Right cardiac atrium (tissue), 5 donors: ENCODE data around the gene ARHGAP24. TPM values are rescaled to one million over a fixed set of nuclear protein-coding genes. Genes with fewer than 3 reads are reported as not detected.

Source experiments
- ATAC-seq, 2 donors: fragments of 200-7000 bp; cut with Tn5 transposase; one replicate each; pipeline versions ENCODE4 v1.8.0 to v1.9.1; 2020; ENCODE audit warnings: moderate library complexity in 2 of 2, mild to moderate bottlenecking in 1 of 2
- DNase-seq, 3 donors: peaks; one replicate each; pipeline ENCODE4 v3.0.0-alpha.2; 2020
- H3K27ac ChIP-seq: one replicate; pipeline ENCODE4 v1.5.1; 2013; ENCODE audit warnings: mild to moderate bottlenecking, low read length, control low read depth, moderate library complexity
- H3K27me3 ChIP-seq: one replicate; pipeline ENCODE4 v1.6.1; 2013; ENCODE audit not compliant: control insufficient read depth, insufficient read depth
- H3K4me1 ChIP-seq: one replicate; pipeline ENCODE4 v1.6.1; 2013; ENCODE audit warnings: low read length; ENCODE audit not compliant: control insufficient read depth, insufficient read depth
- H3K4me3 ChIP-seq: one replicate; pipeline ENCODE4 v1.5.1; 2013; ENCODE audit warnings: low read length, control low read depth
- H3K9me3 ChIP-seq: one replicate; pipeline ENCODE4 v1.6.1; 2013; ENCODE audit warnings: low read length; ENCODE audit not compliant: control insufficient read depth
- WGBS: extraction: QIAGEN DNeasy Blood & Tissue Kit; methylation state at CpG from one replicate; pipeline ENCODE4 v1.1.7; 2013; 5-methylcytosine and 5-hydroxymethylcytosine counted together
- intact Hi-C, 4 donors: fragments of 100-400 bp; cut with DNase I; formaldehyde crosslinking; loops; one replicate each; pipeline versions ENCODE4 v1.11.0 to v1.14.0; 2022 to 2023
- long read RNA-seq, 4 donors: library from polyadenylated mRNA; unstranded; transcript quantifications; one replicate each; pipeline ENCODE4 v2.0.0, GENCODE V29; 2020 to 2021
- polyA plus RNA-seq: library from polyadenylated mRNA; stranded (reverse); fragments of 200-250 nt; gene quantifications from one replicate; pipeline ENCODE4 v1.2.3, GENCODE V29; 2013
- total RNA-seq, 4 donors: library from RNA; stranded (reverse); fragmentation: NEBNext Ultra II Directional; extraction: Animal tissue kit (Norgen Biotek cat#: 25700); gene quantifications; one replicate each; pipeline ENCODE4 v1.2.1, GENCODE V29; 2021
- donor health status: healthy with polysubstance abuse.
- donor health status: DM: no; HTN: yes; CAD: no.
- donor health status: DM: no; HTN: no; CAD: no.
- donor health status: DM: no; HTN: yes; CAD: no; lungs with severe emphysema.
- donor health status: DM: yes; HTN: yes; CAD: no.

ARHGAP24 gene
- total RNA-seq: 10 to 100 TPM; 36.5 to 49.3 (median 39.3) TPM
- polyA plus RNA-seq: 16.7 TPM
- long read RNA-seq, donor 1, partial matches to known transcripts: 5 of 11 reads
- long read RNA-seq, donor 1, other reads (novel, unspliced or antisense): 3 of 11 reads
- long read RNA-seq, donor 2, partial matches to known transcripts: 0 of 4 reads
- long read RNA-seq, donor 2, other reads (novel, unspliced or antisense): 2 of 4 reads
- long read RNA-seq, donor 3, transcript ARHGAP24-202 (8 exons, 2,740 nt): major isoform, 24 of 46 reads
- long read RNA-seq, donor 3, partial matches to known transcripts: 15 of 46 reads
- long read RNA-seq, donor 3, other reads (novel, unspliced or antisense): 6 of 46 reads
- long read RNA-seq, donor 4, partial matches to known transcripts: 2 of 5 reads
- long read RNA-seq, donor 4, other reads (novel, unspliced or antisense): 1 of 5 reads

GRCh38 chr4:85474818-85475630, at the start of gene ARHGAP24:
Gene ARHGAP24, plus strand, starts transcription at chr4:85475150.
- intact Hi-C loops: loop anchor here in 2 of 4 donors (5.0 to 10.0 kb wide), 2 partner anchors 270 to 272 kb away; no protein-coding TSS in a partner anchor
- WGBS: 1% methylated on average over 41 of the region's 41 CpGs
- DNase-seq (peak; percentile 88 to 94 (median 91)), ATAC-seq (peak; percentile 98 to 99)
- H3K27ac ChIP-seq: peak within 1 kb of the TSS; percentile 85
- H3K27me3 ChIP-seq: no peaks in the 10 kb centered on the region
- H3K4me3 ChIP-seq: peak within 1 kb of the TSS; percentile 89
- no peaks in the 10 kb centered on the region for H3K9me3 ChIP-seq
- no peaks in the 10 kb centered on the region for H3K4me1 ChIP-seq

GRCh38 chr4:85426366-85426765, 48.6 kb upstream of the ARHGAP24 start:
- Histone ChIP-seq H3K27ac (no peak overlapping the region), H3K4me1 (no peaks in the 10 kb centered on the region), H3K27me3 (no peaks in the 10 kb centered on the region), H3K4me3 (no peak overlapping the region), H3K9me3 (no peaks in the 10 kb centered on the region)
- DNase-seq: no peak
- 61% methylated on average over 3 of the region's 3 CpGs for WGBS
- intact Hi-C loops: no loop called here
- peak in 1 of 2 donors; percentile 14 for ATAC-seq

GRCh38 chr4:85427123-85427522, 47.8 kb upstream of the ARHGAP24 start:
- intact Hi-C loops: no loop called here
- H3K4me1 ChIP-seq: no peaks in the 10 kb centered on the region
- WGBS: 69% methylated on average over 1 of the region's 1 CpG
- no peaks in the 10 kb centered on the region for H3K27me3 ChIP-seq
- no peak overlapping the region for H3K27ac ChIP-seq
- H3K4me3 ChIP-seq: no peak overlapping the region
- no peaks in the 10 kb centered on the region for H3K9me3 ChIP-seq
- DNase-seq (no peak), ATAC-seq (no peak)

GRCh38 chr4:85430226-85430625, 44.7 kb upstream of the ARHGAP24 start:
- WGBS: 93% methylated on average over 3 of the region's 3 CpGs
- ATAC-seq: no peak
- DNase-seq: no peak
- no peaks in the 10 kb centered on the region for H3K27me3 ChIP-seq
- H3K9me3 ChIP-seq: no peaks in the 10 kb centered on the region
- no peaks in the 10 kb centered on the region for H3K4me1 ChIP-seq
- H3K27ac ChIP-seq: no peak overlapping the region
- intact Hi-C loops: no loop called here
- no peak overlapping the region for H3K4me3 ChIP-seq

GRCh38 chr4:85430697-85431096, 44.3 kb upstream of the ARHGAP24 start:
- intact Hi-C loops: no loop called here
- Histone ChIP-seq H3K27ac (no peak overlapping the region), H3K4me1 (no peaks in the 10 kb centered on the region), H3K4me3 (no peak overlapping the region), H3K27me3 (no peaks in the 10 kb centered on the region), H3K9me3 (no peaks in the 10 kb centered on the region)
- DNase-seq: no peak
- ATAC-seq: no peak
- WGBS: 71% methylated on average over 5 of the region's 5 CpGs

GRCh38 chr4:85431156-85431555, 43.8 kb upstream of the ARHGAP24 start:
- no peaks in the 10 kb centered on the region for H3K4me1 ChIP-seq
- WGBS: 74% methylated on average over 3 of the region's 3 CpGs
- intact Hi-C loops: no loop called here

GRCh38 chr4:85431881-85432485, 43.0 kb upstream of the ARHGAP24 start:
- H3K4me3 ChIP-seq: no peak overlapping the region
- DNase-seq: no peak
- no peaks in the 10 kb centered on the region for H3K27me3 ChIP-seq
- H3K9me3 ChIP-seq: no peaks in the 10 kb centered on the region
- H3K4me1 ChIP-seq: no peaks in the 10 kb centered on the region
- WGBS: 70% methylated on average over 1 of the region's 1 CpG
- intact Hi-C loops: no loop called here
- peak in 1 of 2 donors; percentile 47 for ATAC-seq
- H3K27ac ChIP-seq: peak overlapping the region; percentile 30

More at GRCh38 chr4:85431156-85431555, 43.8 kb upstream of the ARHGAP24 start:
- Histone ChIP-seq H3K9me3 (no peaks in the 10 kb centered on the region), H3K27ac (no peak overlapping the region), H3K4me3 (no peak overlapping the region), H3K27me3 (no peaks in the 10 kb centered on the region)
- ATAC-seq: no peak
- DNase-seq: no peak

GRCh38 chr4:85445050-85445639, 29.8 kb upstream of the ARHGAP24 start:
- Histone ChIP-seq H3K4me1 (no peaks in the 10 kb centered on the region), H3K27me3 (no peaks in the 10 kb centered on the region), H3K9me3 (no peaks in the 10 kb centered on the region), H3K27ac (no peak overlapping the region), H3K4me3 (no peak overlapping the region)
- intact Hi-C loops: no loop called here
- ATAC-seq (peak in 1 of 2 donors; percentile 54), DNase-seq (no peak)
- 54% methylated on average over 1 of the region's 1 CpG for WGBS

- Histone ChIP-seq H3K4me1 (no peaks in the 10 kb centered on the region), H3K9me3 (no peaks in the 10 kb centered on the region), H3K4me3 (no peak overlapping the region), H3K27ac (no peak overlapping the region), H3K27me3 (no peaks in the 10 kb centered on the region)
- peak; percentile 28 to 67 for ATAC-seq
- no peak for DNase-seq
- WGBS: 55% methylated on average over 2 of the region's 2 CpGs
- intact Hi-C loops: no loop called here
Observed at GRCh38 chr4:85446141-85446861, 28.6 kb upstream of the ARHGAP24 start.
